ENCODE data around the gene GRID2.

The GRID2 gene

GRCh38 chr4:93016350-93016749 is 712.6 kb downstream of the GRID2 start:
- H3K4me3 ChIP-seq (ENCODE audit: low read depth, low read length): no peak overlapping the region
- no peak for DNase-seq (ENCODE audit: low read depth)
- no peak for TF ChIP-seq CTCF (IDR thresholded peaks at IDR 0.05; ENCODE audit: control insufficient read depth, extremely low read depth, insufficient read depth)

- TF ChIP-seq CTCF (IDR thresholded peaks at IDR 0.05; ENCODE audit: control insufficient read depth, extremely low read depth, insufficient read depth): no peak
These were observed 714.5 kb downstream of the GRID2 start for GRCh38 chr4:93018243-93018642.

GRCh38 chr4:93018806-93019205 is 715.0 kb downstream of the GRID2 start:
- H3K4me3 ChIP-seq (ENCODE audit: low read depth, low read length): no peak overlapping the region
- no peak for DNase-seq (ENCODE audit: low read depth)
- TF ChIP-seq CTCF (IDR thresholded peaks at IDR 0.05; ENCODE audit: control insufficient read depth, extremely low read depth, insufficient read depth): no peak

More at GRCh38 chr4:93018243-93018642, 714.5 kb downstream of the GRID2 start:
- no peak for DNase-seq (ENCODE audit: low read depth)
- H3K4me3 ChIP-seq (ENCODE audit: low read depth, low read length): no peak overlapping the region

GRCh38 chr4:93029769-93030168 is 726.0 kb downstream of the GRID2 start:
- TF ChIP-seq CTCF (IDR thresholded peaks at IDR 0.05; ENCODE audit: control insufficient read depth, extremely low read depth, insufficient read depth): no peak
- no peak for DNase-seq (ENCODE audit: low read depth)
- no peak overlapping the region for H3K4me3 ChIP-seq (ENCODE audit: low read depth, low read length)

- no peak for DNase-seq (ENCODE audit: low read depth)
- TF ChIP-seq CTCF (IDR thresholded peaks at IDR 0.05; ENCODE audit: control insufficient read depth, extremely low read depth, insufficient read depth): no peak
- H3K4me3 ChIP-seq (ENCODE audit: low read depth, low read length): no peak overlapping the region
These were observed 726.9 kb downstream of the GRID2 start for GRCh38 chr4:93030670-93031069.

- H3K4me3 ChIP-seq (ENCODE audit: low read depth, low read length): no peak overlapping the region
- DNase-seq (ENCODE audit: low read depth): no peak
- TF ChIP-seq CTCF (IDR thresholded peaks at IDR 0.05; ENCODE audit: control insufficient read depth, extremely low read depth, insufficient read depth): no peak
These were observed 727.8 kb downstream of the GRID2 start for GRCh38 chr4:93031431-93032098.

GRCh38 chr4:93042746-93043145 is 739.0 kb downstream of the GRID2 start:
- no peak for TF ChIP-seq CTCF (IDR thresholded peaks at IDR 0.05; ENCODE audit: control insufficient read depth, extremely low read depth, insufficient read depth)
- DNase-seq (ENCODE audit: low read depth): no peak
- H3K4me3 ChIP-seq (ENCODE audit: low read depth, low read length): no peak overlapping the region

Data from LNCaP clone FGC (cell line).